ENCODE results near the gene LIMK1. TPM values are rescaled to one million over a fixed set of nuclear protein-coding genes. Genes with fewer than 3 reads are reported as not detected.
"Not testable (repeated sequence)": the region's sequence is repeated elsewhere in the genome, so short reads cannot be mapped to it uniquely, and the experiment has no call there.

The LIMK1 gene
- polyA plus RNA-seq, 4 donors = 20.3 to 30.6 (median 24.6) TPM

DNA sequence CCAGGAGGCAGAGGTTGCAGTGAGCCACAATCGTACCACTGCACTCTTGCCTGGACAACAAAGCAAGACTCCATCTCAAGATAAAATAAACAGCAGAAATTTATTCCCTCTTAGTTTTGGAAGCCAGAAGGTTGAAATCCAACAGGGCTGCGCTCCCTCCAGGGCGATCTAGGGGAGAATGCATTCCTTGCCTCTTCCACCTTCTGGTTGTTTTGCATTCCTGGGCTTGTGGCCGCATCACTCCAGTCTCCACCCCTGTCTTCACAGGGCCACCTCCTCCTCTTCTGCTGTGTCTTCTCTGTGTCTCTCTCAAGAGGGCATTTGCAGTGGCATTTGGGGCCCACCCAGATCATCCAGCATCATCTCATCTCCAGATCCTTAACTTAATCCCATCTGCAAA lies 36.2 kb downstream of the LIMK1 start:
- no peak for DNase-seq (ENCODE audit: low read depth in 4 of 4, low spot score in 2 of 4)

DNA sequence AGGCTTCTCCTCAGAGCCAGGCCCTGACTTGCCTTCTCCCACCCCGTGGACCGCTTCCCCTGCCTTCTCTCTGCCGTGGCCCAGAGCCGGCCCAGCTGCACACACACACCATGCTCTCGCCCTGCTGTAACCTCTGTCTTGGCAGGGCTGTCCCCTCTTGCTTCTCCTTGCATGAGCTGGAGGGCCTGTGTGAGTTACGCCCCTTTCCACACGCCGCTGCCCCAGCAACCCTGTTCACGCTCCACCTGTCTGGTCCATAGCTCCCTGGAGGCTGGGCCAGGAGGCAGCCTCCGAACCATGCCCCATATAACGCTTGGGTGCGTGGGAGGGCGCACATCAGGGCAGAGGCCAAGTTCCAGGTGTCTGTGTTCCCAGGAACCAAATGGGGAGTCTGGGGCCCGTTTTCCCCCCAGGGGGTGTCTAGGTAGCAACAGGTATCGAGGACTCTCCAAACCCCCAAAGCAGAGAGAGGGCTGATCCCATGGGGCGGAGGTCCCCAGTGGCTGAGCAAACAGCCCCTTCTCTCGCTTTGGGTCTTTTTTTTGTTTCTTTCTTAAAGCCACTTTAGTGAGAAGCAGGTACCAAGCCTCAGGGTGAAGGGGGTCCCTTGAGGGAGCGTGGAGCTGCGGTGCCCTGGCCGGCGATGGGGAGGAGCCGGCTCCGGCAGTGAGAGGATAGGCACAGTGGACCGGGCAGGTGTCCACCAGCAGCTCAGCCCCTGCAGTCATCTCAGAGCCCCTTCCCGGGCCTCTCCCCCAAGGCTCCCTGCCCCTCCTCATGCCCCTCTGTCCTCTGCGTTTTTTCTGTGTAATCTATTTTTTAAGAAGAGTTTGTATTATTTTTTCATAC lies 38.0 kb downstream of the LIMK1 start:
- no peak for DNase-seq (ENCODE audit: low read depth in 4 of 4, low spot score in 2 of 4)

- not testable (repeated sequence) for DNase-seq (ENCODE audit: low read depth in 4 of 4, low spot score in 2 of 4)
Observed at GRCh38 chr7:74123892-74124291, 40.3 kb downstream of the LIMK1 start.

DNA sequence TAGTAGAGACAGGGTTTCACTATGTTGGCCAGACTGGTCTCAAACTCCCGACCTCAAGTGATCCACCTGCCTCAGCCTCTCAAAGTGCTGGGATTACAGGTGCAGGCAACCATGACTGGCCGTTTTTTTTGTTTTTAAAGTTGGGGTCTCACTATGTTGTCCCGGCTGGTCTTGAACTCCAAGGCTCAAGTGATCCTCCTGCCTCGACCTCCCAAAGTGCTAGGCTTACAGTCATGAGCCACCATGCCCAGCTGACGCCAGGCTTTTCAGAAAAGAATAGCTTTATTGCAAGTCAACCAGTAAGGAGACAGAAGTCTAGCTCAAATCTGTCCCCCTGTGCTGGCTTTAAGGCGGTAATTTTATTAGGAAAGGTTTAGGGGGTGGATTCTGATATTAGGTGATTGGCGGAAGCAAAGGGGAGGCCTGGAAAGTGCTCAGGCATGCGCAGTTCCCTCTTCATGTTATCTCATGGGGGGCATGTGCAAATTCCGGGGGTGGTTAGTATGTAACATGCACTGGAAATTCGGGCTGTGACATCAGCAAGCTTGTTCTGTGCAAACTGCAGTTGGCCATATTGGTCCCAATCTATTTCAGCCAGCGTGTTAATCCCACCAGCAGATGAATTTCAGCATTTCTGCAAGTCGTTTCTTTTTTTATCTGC lies 42.7 kb downstream of the LIMK1 start:
- no peak for DNase-seq (ENCODE audit: low read depth in 4 of 4, low spot score in 2 of 4)

- DNase-seq (ENCODE audit: low read depth in 4 of 4, low spot score in 2 of 4) = no peak
Observed at GRCh38 chr7:74129887-74130286, 46.3 kb downstream of the LIMK1 start.

- no peak for DNase-seq (ENCODE audit: low read depth in 4 of 4, low spot score in 2 of 4)
Observed at GRCh38 chr7:74130518-74130917, 46.9 kb downstream of the LIMK1 start.

GRCh38 chr7:74134117-74134620 lies 50.6 kb downstream of the LIMK1 start:
- no peak for DNase-seq (ENCODE audit: low read depth in 4 of 4, low spot score in 2 of 4)

DNA sequence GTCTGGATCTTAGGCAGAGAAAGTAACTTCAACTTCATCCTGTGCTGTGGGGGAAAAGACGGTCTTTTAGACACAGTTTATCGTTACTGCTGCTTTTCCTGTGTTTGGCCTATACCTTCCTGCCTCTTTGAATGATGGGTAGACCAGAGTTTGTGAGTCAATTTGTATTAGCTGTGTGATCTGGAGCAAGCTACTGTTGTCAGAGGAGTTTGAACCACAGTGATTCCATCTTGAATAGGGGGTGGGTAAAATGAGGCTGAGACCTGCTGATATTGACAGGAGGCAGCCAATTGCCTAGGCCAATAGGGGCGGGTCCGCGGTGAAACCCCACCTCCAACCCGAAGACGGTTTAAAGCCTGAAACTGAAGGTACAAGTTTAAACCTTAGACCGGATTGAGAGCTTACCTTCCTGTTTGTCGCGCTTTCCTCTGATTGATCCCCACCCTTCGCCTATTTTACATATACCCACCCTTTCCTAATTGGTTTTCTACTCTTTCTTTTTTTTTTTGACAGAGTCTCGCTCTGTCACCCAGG lies 54.8 kb downstream of the LIMK1 start:
- no peak for DNase-seq (ENCODE audit: low read depth in 4 of 4, low spot score in 2 of 4)

DNA sequence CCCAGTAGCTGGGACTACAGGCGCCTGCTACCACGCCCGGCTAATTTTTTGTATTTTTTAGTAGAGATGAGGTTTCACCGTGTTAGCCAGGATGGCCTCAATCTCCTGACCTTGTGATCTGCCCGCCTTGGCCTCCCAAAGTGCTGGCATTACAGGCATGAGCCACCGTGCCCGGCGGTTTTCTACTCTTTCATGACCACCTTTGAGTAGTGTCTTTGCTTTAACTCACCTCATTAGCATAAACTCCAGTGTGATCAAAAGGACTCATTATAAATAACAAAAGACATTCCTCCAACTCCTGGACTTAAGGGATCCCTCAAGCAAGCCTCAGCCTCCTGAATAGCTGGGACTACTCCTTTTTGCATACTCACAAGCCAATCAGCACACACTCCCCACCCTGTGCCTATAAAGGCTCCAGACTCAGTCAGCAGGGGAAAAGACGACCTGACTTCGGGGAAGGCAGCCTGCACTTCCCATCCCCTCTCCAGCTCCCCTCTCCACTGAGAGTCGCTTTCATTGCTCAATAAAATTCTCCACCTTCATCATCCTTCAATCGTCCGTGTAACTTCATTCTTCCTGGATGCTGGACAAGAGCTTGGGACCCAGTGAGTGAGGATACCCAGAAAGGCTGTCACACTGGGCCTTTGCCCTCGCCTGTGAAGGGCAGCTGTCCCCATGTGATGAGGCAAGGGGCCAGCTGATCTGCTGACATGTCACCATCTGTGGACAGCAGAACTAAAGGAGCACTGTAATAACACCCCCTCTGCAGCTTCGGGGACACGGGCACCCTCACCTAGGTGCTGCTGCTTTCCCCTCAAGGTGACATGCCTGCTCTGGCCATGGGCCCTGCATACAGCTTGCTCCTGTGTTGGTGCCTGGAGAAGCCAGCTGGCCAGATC lies 55.6 kb downstream of the LIMK1 start:
- DNase-seq (ENCODE audit: low read depth in 4 of 4, low spot score in 2 of 4) = no peak

DNA sequence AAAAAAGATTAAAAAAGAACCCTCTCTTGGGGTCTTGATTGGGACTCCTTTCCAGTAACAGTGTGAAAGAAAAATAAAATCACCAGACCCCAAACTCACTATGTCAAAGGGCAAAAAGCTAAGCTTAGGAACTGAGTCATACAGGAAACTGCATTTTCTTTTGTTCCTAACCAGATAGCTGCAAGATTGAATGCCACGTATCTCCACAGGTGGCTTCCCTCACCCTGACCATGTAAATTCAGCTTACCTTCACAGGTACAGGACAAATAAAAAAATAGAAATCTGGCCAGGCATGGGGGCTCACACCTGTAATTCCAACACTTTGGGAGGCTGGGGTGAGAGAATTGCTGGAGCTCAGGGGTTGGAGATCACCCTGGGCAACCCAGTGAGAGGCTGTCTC lies 58.1 kb downstream of the LIMK1 start:
- no peak for DNase-seq (ENCODE audit: low read depth in 4 of 4, low spot score in 2 of 4)

DNA sequence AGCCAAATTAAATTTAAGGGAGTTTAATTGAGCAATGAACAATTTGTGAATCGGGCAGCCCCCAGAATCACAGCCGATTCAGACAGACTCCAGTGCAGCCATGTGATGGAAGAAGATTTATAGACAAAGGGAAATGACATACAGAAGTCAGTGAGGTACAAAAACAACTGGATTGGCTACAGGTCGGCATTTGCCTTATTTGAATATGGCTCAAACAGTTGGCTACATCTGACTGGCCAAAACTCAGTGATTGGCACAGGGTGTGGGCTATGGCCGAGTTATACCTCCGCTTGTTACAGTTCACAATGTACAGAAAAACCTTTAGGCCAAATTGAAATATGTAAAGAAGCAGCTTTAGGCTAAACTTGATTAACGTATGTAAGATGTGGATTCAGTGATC lies 59.8 kb downstream of the LIMK1 start:
- DNase-seq (ENCODE audit: low read depth in 4 of 4, low spot score in 2 of 4) = no peak

- DNase-seq (ENCODE audit: low read depth in 4 of 4, low spot score in 2 of 4) = no peak
Observed at GRCh38 chr7:74148491-74148890, 64.9 kb downstream of the LIMK1 start.

- DNase-seq (ENCODE audit: low read depth in 4 of 4, low spot score in 2 of 4) = no peak
Observed at GRCh38 chr7:74149071-74149470, 65.5 kb downstream of the LIMK1 start.

DNA sequence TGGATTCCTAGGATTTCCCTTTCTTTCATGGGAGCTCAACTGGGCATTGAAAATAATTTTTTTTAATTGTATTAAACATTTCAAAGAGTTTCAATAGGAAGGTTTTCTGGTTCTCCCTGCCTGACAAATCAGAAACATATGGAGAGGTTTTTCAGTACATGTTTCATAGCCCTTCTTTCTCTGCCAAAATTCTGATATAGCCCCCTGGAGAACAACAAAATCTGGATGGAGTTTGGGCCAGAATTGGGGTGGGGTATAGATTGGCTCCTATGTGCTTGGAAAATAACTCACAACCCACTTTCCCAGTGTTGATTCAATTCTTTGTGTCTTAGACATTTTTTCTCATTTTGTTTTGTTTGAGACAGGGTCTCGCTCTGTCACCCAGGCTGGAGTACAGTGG lies 66.0 kb downstream of the LIMK1 start:
- no peak for DNase-seq (ENCODE audit: low read depth in 4 of 4, low spot score in 2 of 4)

DNA sequence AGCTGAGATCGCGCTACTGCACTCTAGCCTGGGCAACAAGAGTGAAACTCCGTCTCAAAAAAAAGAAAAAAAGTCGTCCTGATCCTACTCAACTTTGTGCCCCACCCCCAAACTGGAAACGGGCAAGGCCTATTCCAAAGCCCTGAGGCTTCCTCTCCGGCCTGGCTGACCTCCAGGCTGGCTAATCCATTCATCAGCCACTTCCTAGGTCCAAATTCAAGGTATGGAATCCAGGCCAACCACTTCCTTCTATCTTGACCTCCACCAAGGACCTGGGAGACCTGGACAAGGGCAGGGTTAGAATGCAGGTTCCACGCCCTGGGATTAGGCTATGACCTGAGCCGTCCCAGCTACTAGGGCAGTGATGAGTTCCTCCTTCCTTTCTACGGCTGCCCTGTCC lies 70.1 kb downstream of the LIMK1 start:
- DNase-seq (ENCODE audit: low read depth in 4 of 4, low spot score in 2 of 4) = no peak

DNA sequence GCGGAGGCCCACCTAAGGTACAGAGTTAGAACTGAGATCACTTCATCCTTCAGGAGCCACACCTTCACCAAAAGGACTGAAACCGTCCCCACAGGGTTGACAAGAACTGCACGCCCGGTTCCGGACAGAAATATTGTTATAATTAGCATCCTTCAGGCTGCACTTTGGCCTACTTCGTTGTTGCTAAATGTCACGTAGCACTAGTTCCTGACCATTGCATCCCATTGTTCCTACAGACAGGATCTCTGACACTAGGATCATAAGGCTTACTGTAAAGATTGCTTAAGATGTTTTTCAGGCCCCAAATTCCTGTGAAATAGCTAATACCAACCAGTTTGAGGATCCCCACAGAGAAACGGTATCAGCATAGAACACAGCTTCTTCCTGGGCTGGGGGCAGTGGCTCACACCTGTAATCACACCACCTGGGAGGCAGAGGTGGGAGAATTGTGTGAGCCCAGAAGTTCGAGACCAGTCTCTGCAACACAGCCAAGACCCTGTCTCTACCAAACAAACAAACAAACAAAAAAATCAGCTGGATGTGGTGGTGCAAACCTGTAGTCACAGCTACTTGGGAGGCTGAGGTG lies 72.3 kb downstream of the LIMK1 start:
- no peak for DNase-seq (ENCODE audit: low read depth in 4 of 4, low spot score in 2 of 4)

- DNase-seq (ENCODE audit: low read depth in 4 of 4, low spot score in 2 of 4) = no peak
Observed at GRCh38 chr7:74157605-74158004, 74.0 kb downstream of the LIMK1 start.

- no peak for DNase-seq (ENCODE audit: low read depth in 4 of 4, low spot score in 2 of 4)
Observed at GRCh38 chr7:74164985-74165456, 81.4 kb downstream of the LIMK1 start.

- DNase-seq (ENCODE audit: low read depth in 4 of 4, low spot score in 2 of 4) = no peak
Observed at GRCh38 chr7:74165867-74166593, 82.4 kb downstream of the LIMK1 start.

Measured in left renal cortex interstitium (tissue), 4 donors.